Upper lobe of left lung (tissue), 4 donors: ENCODE results near the gene SYNJ1.
"Not testable (repeated sequence)": the region's sequence is repeated elsewhere in the genome, so short reads cannot be mapped to it uniquely, and the experiment has no call there.

Source experiments
- CTCF ChIP-seq, 6 experiments: fragments of 450-650 bp in 4 of 6; fragments of 200-600 bp in 2 of 6; sonication (generic) in 2 of 6; IDR thresholded peaks; one replicate each; pipeline ENCODE4 v1.5.1; 2016 to 2019; ENCODE audit warnings: antibody characterized with exemption in 6 of 6
- EP300 ChIP-seq, 4 donors: sonication (generic); formaldehyde crosslinking; IDR thresholded peaks; one replicate each; pipeline ENCODE4 v1.5.1; 2017; ENCODE audit warnings: antibody characterized with exemption in 4 of 4, control low read depth in 2 of 4
- POLR2A ChIP-seq, 4 donors: fragments of 450-650 bp; IDR thresholded peaks; one replicate each; pipeline ENCODE4 v1.5.1; 2016 to 2017; ENCODE audit warnings: antibody characterized with exemption in 4 of 4, mild to moderate bottlenecking in 2 of 4
- POLR2AphosphoS5 ChIP-seq, 2 donors: sonication (generic); formaldehyde crosslinking; IDR thresholded peaks; one replicate each; pipeline ENCODE4 v1.5.1; 2017; ENCODE audit warnings: antibody characterized with exemption in 2 of 2

DNA sequence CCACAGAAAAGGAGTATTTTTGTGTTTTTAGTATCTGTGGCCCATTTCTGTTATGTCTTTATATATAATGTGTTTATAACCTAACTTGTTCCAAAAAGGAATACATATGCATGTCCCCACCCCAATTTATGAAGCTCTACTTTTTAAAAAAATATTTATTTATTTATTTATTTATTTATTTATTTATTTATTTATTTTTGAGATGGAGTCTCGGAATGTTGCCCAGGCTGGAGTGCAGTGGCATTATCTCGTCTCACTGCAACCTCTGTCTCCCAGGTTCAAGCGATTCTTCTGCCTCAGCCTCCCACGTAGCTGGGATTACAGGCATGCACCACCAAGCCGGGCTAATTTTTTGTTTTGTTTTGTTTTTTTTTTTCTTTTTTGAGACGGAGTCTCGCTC, 32.3 kb downstream of the SYNJ1 start:
- TF ChIP-seq POLR2A, CTCF, POLR2AphosphoS5, EP300 (IDR thresholded peaks at IDR 0.05): not testable (repeated sequence)
